H1 (cell line): ENCODE measurements around the gene RALGAPA2. TPM values are rescaled to one million over a fixed set of nuclear protein-coding genes. Genes with fewer than 3 reads are reported as not detected.

Source experiments
- CTCF ChIA-PET: fragments of 300-600 bp; sonication (Branson Sonifier 250); formaldehyde crosslinking; loops from one replicate; lab custom pipeline; 2021; ENCODE audit not compliant: partially characterized antibody; lab: Charles Lee
- POLR2A ChIA-PET: fragments of 300-600 bp; sonication (Branson Sonifier 250); formaldehyde crosslinking; loops from one replicate; lab custom pipeline; 2021; ENCODE audit warnings: inconsistent platforms; ENCODE audit not compliant: partially characterized antibody; lab: Charles Lee
- DNase-seq, 2 experiments: peaks; one replicate each; pipeline versions ENCODE4 v3.0.0 to v3.0.0-alpha.2; 2010 to 2022; ENCODE audit warnings: low spot score in 2 of 2, low read depth in 1 of 2, mixed read lengths in 1 of 2
- FAIRE-seq: peaks from 2 replicates; lab custom pipeline; 2011; peaks lifted over from hg19 to GRCh38; lab: Jason Lieb, UNC
- H2AFZ ChIP-seq: 2 replicates; pipeline ENCODE4 v1.8.1; 2012; ENCODE audit warnings: low read length, inconsistent platforms
- H2AK5ac ChIP-seq: 2 replicates; pipeline ENCODE4 v1.6.1; 2013; ENCODE audit warnings: low read depth, low read length
- H2BK120ac ChIP-seq: replicated peaks from 2 replicates; pipeline ENCODE3; 2013; ENCODE audit warnings: low read depth, low read length, inconsistent platforms
- H2BK12ac ChIP-seq: 2 replicates; pipeline ENCODE4 v1.6.1; 2013; ENCODE audit warnings: low read depth, low read length
- H2BK15ac ChIP-seq: 2 replicates; pipeline ENCODE4 v1.6.1; 2013; ENCODE audit warnings: low read length
- H2BK20ac ChIP-seq: 2 replicates; pipeline ENCODE4 v1.6.1; 2013; ENCODE audit warnings: low read length
- H2BK5ac ChIP-seq: 2 replicates; pipeline ENCODE4 v1.6.1; 2013; ENCODE audit warnings: low read depth, low read length
- H3K14ac ChIP-seq: 2 replicates; pipeline ENCODE4 v1.6.1; 2013; ENCODE audit warnings: inconsistent platforms; ENCODE audit not compliant: insufficient read length
- H3K18ac ChIP-seq: 2 replicates; pipeline ENCODE4 v1.6.1; 2013; ENCODE audit warnings: low read length; ENCODE audit errors: extremely low read depth
- H3K23ac ChIP-seq: 2 replicates; pipeline ENCODE4 v1.6.1; 2013; ENCODE audit warnings: inconsistent platforms; ENCODE audit not compliant: insufficient read length
- H3K23me2 ChIP-seq: 2 replicates; pipeline ENCODE4 v1.6.1; 2013; ENCODE audit warnings: low read depth, low read length
- H3K27ac ChIP-seq: 2 replicates; pipeline ENCODE4 v1.6.1; 2011; ENCODE audit warnings: low read depth, low read length, inconsistent platforms
- H3K27me3 ChIP-seq, 4 experiments: replicated peaks in 1 of 4; 1 replicate in 1 of 4; 2 replicates in 3 of 4; pipeline versions ENCODE4 v1.6.1 to v1.8.1; 2011 to 2013; ENCODE audit warnings: low read length in 3 of 4, mild to moderate bottlenecking in 3 of 4, inconsistent platforms in 2 of 4, mixed read lengths in 2 of 4, moderate library complexity in 1 of 4; ENCODE audit not compliant: control insufficient read depth in 3 of 4, insufficient read depth in 3 of 4; ENCODE audit errors: extremely low read depth in 1 of 4
- H3K36me3 ChIP-seq, 4 experiments: 2 replicates each; pipeline versions ENCODE4 v1.6.1 to v1.8.1; 2011 to 2013; ENCODE audit warnings: mild to moderate bottlenecking in 4 of 4, low read length in 3 of 4, moderate library complexity in 2 of 4, control low read depth in 1 of 4, inconsistent platforms in 1 of 4; ENCODE audit not compliant: insufficient read depth in 4 of 4, control insufficient read depth in 2 of 4
- H3K4ac ChIP-seq: replicated peaks from 2 replicates; pipeline ENCODE3; 2013; ENCODE audit warnings: low read length, low read depth, mixed read lengths, inconsistent platforms; ENCODE audit not compliant: insufficient read length
- H3K4me1 ChIP-seq, 4 experiments: replicated peaks in 1 of 4; 1 replicate in 1 of 4; 2 replicates in 3 of 4; pipeline versions ENCODE4 v1.6.1 to v1.8.1; 2011 to 2013; ENCODE audit warnings: low read length in 3 of 4, inconsistent platforms in 2 of 4, mixed read lengths in 1 of 4; ENCODE audit not compliant: insufficient read depth in 4 of 4, control insufficient read depth in 3 of 4
- H3K4me2 ChIP-seq, 2 experiments: 2 replicates each; pipeline versions ENCODE4 v1.6.1 to v1.8.1; 2011 to 2013; ENCODE audit warnings: low read depth in 2 of 2, low read length in 2 of 2, control low read depth in 1 of 2, inconsistent platforms in 1 of 2, mild to moderate bottlenecking in 1 of 2; ENCODE audit not compliant: insufficient read depth in 1 of 2
- H3K4me3 ChIP-seq, 4 experiments: fragments of 200-600, 300-600 bp in 1 of 4; sonication (generic), shearing (Covaris generic), sonication (Bioruptor Twin) in 1 of 4; 2 replicates each; pipeline versions ENCODE4 v1.5.1 to v1.8.1; 2011 to 2016; ENCODE audit warnings: low read length in 4 of 4, low read depth in 3 of 4, control low read depth in 2 of 4, inconsistent platforms in 2 of 4, mild to moderate bottlenecking in 2 of 4, mixed read lengths in 1 of 4, moderate library complexity in 1 of 4; ENCODE audit not compliant: insufficient read depth in 2 of 4; ENCODE audit errors: extremely low read depth in 1 of 4
- H3K56ac ChIP-seq: replicated peaks from 2 replicates; pipeline ENCODE3; 2013; ENCODE audit warnings: low read depth, mild to moderate bottlenecking, mixed read lengths, low read length, inconsistent platforms; ENCODE audit not compliant: insufficient read length
- H3K79me1 ChIP-seq: 2 replicates; pipeline ENCODE4 v1.6.1; 2013; ENCODE audit warnings: low read depth, low read length, control low read depth
- H3K79me2 ChIP-seq, 2 experiments: 2 replicates each; pipeline versions ENCODE4 v1.6.1 to v1.8.1; 2012 to 2013; ENCODE audit warnings: low read length in 2 of 2, mild to moderate bottlenecking in 2 of 2, inconsistent platforms in 1 of 2; ENCODE audit not compliant: insufficient read depth in 2 of 2, control insufficient read depth in 1 of 2
- H3K9ac ChIP-seq, 4 experiments: replicated peaks in 1 of 4; 1 replicate in 1 of 4; 2 replicates in 3 of 4; pipeline versions ENCODE4 v1.6.1 to v1.8.1; 2011 to 2013; ENCODE audit warnings: low read depth in 3 of 4, low read length in 3 of 4, control low read depth in 2 of 4, mild to moderate bottlenecking in 2 of 4, moderate library complexity in 2 of 4, inconsistent platforms in 1 of 4; ENCODE audit errors: extremely low read depth in 1 of 4
- H3K9me3 ChIP-seq, 2 experiments: 2 replicates each; pipeline versions ENCODE4 v1.6.1 to v1.8.1; 2012 to 2013; ENCODE audit warnings: mild to moderate bottlenecking in 2 of 2, moderate library complexity in 2 of 2, control low read depth in 1 of 2, inconsistent platforms in 1 of 2, low read depth in 1 of 2, low read length in 1 of 2, mixed read lengths in 1 of 2; ENCODE audit not compliant: insufficient read depth in 2 of 2
- H4K20me1 ChIP-seq, 2 experiments: replicated peaks in 1 of 2; 2 replicates each; pipeline versions ENCODE3 to v1.8.1; 2011 to 2013; ENCODE audit warnings: inconsistent platforms in 2 of 2, low read length in 2 of 2, mild to moderate bottlenecking in 1 of 2; ENCODE audit not compliant: insufficient read depth in 2 of 2, control insufficient read depth in 1 of 2
- H4K5ac ChIP-seq: 2 replicates; pipeline ENCODE4 v1.6.1; 2013; ENCODE audit warnings: low read length, low read depth, mixed read lengths, inconsistent platforms; ENCODE audit not compliant: insufficient read length
- H4K8ac ChIP-seq: 2 replicates; pipeline ENCODE4 v1.8.0; 2013; ENCODE audit warnings: mild to moderate bottlenecking, moderate library complexity, low read length, inconsistent platforms; ENCODE audit not compliant: insufficient read depth; ENCODE audit errors: extremely low read depth
- H4K91ac ChIP-seq: replicated peaks from 2 replicates; pipeline ENCODE3; 2013; ENCODE audit warnings: low read length, mixed read lengths, inconsistent platforms; ENCODE audit not compliant: insufficient read length
- CBX8 ChIP-seq: fragments of 300-800, 300-1000 bp; sonication (generic); IDR thresholded peaks from 2 replicates; pipeline ENCODE4 v1.7.1; 2016; ENCODE audit warnings: low read depth, low read length, borderline replicate concordance
- POLR2A ChIP-seq, 2 experiments: IDR thresholded peaks; 1 replicate in 1 of 2; 2 replicates in 1 of 2; pipeline ENCODE4 v1.6.1; 2011; ENCODE audit warnings: low read depth in 2 of 2, low read length in 2 of 2, mild to moderate bottlenecking in 2 of 2; ENCODE audit errors: control extremely low read depth in 1 of 2
- RFX5 ChIP-seq: IDR thresholded peaks from 2 replicates; pipeline ENCODE4 v1.6.1; 2011; ENCODE audit warnings: low read depth, low read length, improper control_type of control experiment, borderline replicate concordance
- RNF2 ChIP-seq: fragments of 200-900, 300-1000 bp; sonication (generic); IDR thresholded peaks from 2 replicates; pipeline ENCODE4 v1.7.1; 2016; ENCODE audit warnings: borderline replicate concordance, low read depth, mild to moderate bottlenecking, antibody characterized with exemption, low read length; ENCODE audit not compliant: poor library complexity, severe bottlenecking; ENCODE audit errors: missing control alignments
- SUZ12 ChIP-seq: fragments of 200-600 bp; sonication (generic); IDR thresholded peaks from 2 replicates; pipeline ENCODE4 v1.6.1; 2012; ENCODE audit warnings: mild to moderate bottlenecking, inconsistent platforms, low read length, moderate library complexity, mixed read lengths
- TCF12 ChIP-seq: IDR thresholded peaks from 2 replicates; pipeline ENCODE4 v1.6.1; 2011; ENCODE audit warnings: low read depth, mild to moderate bottlenecking, low read length
- WGBS, 2 experiments: shearing (Covaris generic) in 1 of 2; methylation state at CpG; one replicate each; pipeline versions ENCODE4 v1.1.6 to v1.1.7; 2013 to 2015; ENCODE audit warnings: low lambda C conversion rate in 2 of 2, mixed read lengths in 2 of 2, inconsistent platforms in 1 of 2, low coverage in 1 of 2, missing lambda C conversion rate in 1 of 2; ENCODE audit not compliant: insufficient replicate concordance in 2 of 2, insufficient coverage in 1 of 2, insufficient read length in 1 of 2; ENCODE audit errors: extremely low coverage in 1 of 2, missing lambda C conversion rate in 1 of 2; 5-methylcytosine and 5-hydroxymethylcytosine counted together
- polyA plus RNA-seq, 7 experiments: library from polyadenylated mRNA; depleted of rRNA in 3 of 7; stranded (reverse) in 5 of 7; unstranded in 2 of 7; fragments of >200 nt in 5 of 7; fragments of 200-250 nt in 2 of 7; gene quantifications; 1 replicate in 5 of 7; 2 replicates in 1 of 7; 4 replicates in 1 of 7; pipeline versions ENCODE4 v1.2.1 to v1.2.3, GENCODE V29; 2011 to 2013; ENCODE audit warnings: missing spikeins in 2 of 7, mixed read lengths in 2 of 7
- total RNA-seq: library from RNA; stranded (reverse); fragmentation: NEBNext Ultra II Directional; extraction: Animal tissue kit (Norgen Biotek cat#: 25700); gene quantifications from 2 replicates; pipeline ENCODE4 v1.2.1, GENCODE V29; 2021

The RALGAPA2 gene
- total and polyA plus RNA-seq, 2 of the 8 experiments (the other 6 are each of a cell fraction or from before 2014, with no cell fraction given): 5.1 to 25.5 TPM

DNA sequence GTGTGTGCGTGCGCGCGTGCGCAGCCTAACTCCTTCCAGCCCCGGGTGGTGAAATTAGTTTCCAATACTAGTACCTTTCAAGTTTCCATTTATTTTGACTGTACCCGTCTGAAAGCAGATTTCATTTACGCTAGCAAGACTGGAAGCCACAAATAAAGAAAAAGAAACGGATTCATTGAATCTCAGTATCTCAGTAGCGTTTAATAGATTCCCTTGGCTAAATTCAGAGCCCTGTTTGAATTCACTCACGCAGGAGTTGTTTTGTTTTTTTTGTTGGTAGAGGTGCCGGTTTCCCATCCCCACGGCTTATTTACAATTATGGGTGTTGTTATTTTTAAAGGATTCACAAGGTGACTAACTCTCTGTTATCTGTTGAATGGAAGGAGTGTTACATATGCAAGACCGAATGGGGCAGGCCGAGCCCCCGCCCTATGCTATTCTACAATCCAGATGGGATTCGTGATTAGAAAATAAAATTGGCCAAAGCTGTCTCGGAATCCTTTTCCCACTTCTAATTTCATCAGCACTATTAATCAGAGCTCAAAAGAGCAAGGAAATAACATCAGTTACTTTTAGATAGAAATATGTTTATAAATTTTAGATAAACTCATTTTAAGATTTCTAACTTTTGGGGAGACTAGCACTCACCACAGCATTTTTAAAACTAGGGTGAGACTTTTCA is 346.8 kb downstream of the RALGAPA2 start:
- Histone ChIP-seq H2BK5ac (no peak overlapping the region), H4K8ac (peak overlapping the region; percentile 12; the same call in 1 of the 2 replicates), H3K27ac (no peak overlapping the region), H3K4ac (no peak overlapping the region), H3K14ac (no peak overlapping the region), H3K18ac (no peak overlapping the region), H2BK15ac (no peak overlapping the region), H3K9ac (no peak overlapping the region), H3K4me1 (peaks cover 0 to 28% (median 7%) of the 10 kb centered on the region in 4 experiments; a peak in 6 of 7 replicates), H4K91ac (no peak overlapping the region), H3K4me2 (peak overlapping the region; percentile 84 to 86), H3K27me3 (peaks cover 42 to 93% (median 75%) of the 10 kb centered on the region in 4 experiments), H3K23ac (no peak overlapping the region), H3K4me3 (peak overlapping the region; percentile 31 to 71 (median 43); a peak in 7 of 8 replicates), H2BK20ac (no peak overlapping the region), H3K79me1 (no peaks in the 10 kb centered on the region), H3K56ac (no peak overlapping the region), H4K20me1 (peaks cover 0 to 3% of the 10 kb centered on the region in 2 experiments), H2BK12ac (peak overlapping the region; percentile 80; the same call in 1 of the 2 replicates), H2AK5ac (no peak overlapping the region), H3K9me3 (no peaks in the 10 kb centered on the region), H3K79me2 (no peaks in the 10 kb centered on the region), H2BK120ac (no peak overlapping the region), H3K36me3 (no peaks in the 10 kb centered on the region), H4K5ac (no peak overlapping the region), H3K23me2 (peaks cover 39% of the 10 kb centered on the region; the same call in 1 of the 2 replicates), H2AFZ (no peak overlapping the region)
- CTCF ChIA-PET: no interaction called here
- no peak for FAIRE-seq
- peak; percentile 62; the same call in 1 of the 2 replicates for TF ChIP-seq CBX8
- TF ChIP-seq RNF2: peak; percentile 32
- no peak for TF ChIP-seq RFX5
- no peak for TF ChIP-seq TCF12
- no peak for TF ChIP-seq POLR2A (IDR thresholded peaks at IDR 0.05; ENCODE audit: control extremely low read depth in 1 of 2, low read depth in 2 of 2, low read length in 2 of 2)
- TF ChIP-seq SUZ12: peak; percentile 48; the same call in 1 of the 2 replicates
- WGBS, 2 experiments: 5% methylated on average over 18 of the region's 18 CpGs; no CpG with 5 or more reads in 1 of the 2 experiments
- DNase-seq: no peak
- POLR2A ChIA-PET: no interaction called here
